Stimulated activated CD8-positive, alpha-beta memory T cell treated with anti-CD3 and anti-CD28 coated beads, Interleukin-12 subunit alpha, Interleukin-12 subunit beta, amount 100 ng/mL, for 24 hours (primary cell): ENCODE data around the gene POMT1.
"Not testable (repeated sequence)": the region's sequence is repeated elsewhere in the genome, so short reads cannot be mapped to it uniquely, and the experiment has no call there.

Experiments
- DNase-seq: peaks from one replicate; pipeline ENCODE4 v3.0.0-alpha.2; 2020; ENCODE audit errors: extremely low read depth

The POMT1 gene

DNA sequence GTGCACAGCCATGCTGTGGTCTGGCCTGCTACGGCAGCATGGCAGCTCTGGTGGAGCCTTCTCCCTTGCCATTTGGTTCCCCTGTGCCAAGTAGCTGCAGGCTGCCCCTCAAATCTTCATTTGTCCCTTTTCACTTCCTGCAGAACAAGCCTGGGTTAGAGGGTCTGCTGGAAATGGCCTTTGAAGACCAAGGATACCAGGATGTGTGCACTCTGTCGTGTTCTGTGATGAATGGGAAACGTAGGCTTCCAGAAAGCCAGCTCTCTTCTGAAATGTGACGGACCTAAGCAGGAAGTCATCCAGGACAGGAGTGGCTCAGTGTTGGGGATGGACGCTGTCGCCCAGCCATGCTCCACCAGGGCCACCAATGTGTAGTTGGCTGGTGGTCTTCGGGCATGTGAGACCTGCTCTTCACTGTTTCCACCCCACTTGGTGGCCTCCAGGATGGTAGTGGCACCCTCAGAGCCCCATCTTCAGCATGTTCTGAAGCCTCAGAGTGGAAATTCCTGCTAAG is 3.4 kb upstream of the POMT1 start:
- no peak for DNase-seq

DNA sequence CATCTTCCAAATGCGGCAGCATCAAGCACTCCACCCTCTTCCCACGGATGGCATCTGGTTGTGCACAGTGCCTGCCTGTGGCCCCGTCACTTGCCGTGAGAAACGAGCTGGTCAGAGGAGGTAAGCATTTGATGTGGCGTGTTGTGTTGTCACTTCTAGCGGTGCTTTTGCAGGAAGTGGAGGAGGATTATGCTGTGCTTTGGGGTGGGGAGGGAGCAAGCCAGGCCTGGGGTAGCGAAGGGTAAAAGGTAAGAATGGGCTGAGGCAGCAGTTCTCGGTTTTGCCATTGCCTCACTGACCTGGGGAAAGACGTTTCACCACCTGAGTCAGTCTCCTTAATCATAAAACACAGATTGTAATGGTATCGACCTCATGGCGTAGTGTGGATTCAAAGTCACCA is 2.3 kb upstream of the POMT1 start:
- no peak for DNase-seq

DNA sequence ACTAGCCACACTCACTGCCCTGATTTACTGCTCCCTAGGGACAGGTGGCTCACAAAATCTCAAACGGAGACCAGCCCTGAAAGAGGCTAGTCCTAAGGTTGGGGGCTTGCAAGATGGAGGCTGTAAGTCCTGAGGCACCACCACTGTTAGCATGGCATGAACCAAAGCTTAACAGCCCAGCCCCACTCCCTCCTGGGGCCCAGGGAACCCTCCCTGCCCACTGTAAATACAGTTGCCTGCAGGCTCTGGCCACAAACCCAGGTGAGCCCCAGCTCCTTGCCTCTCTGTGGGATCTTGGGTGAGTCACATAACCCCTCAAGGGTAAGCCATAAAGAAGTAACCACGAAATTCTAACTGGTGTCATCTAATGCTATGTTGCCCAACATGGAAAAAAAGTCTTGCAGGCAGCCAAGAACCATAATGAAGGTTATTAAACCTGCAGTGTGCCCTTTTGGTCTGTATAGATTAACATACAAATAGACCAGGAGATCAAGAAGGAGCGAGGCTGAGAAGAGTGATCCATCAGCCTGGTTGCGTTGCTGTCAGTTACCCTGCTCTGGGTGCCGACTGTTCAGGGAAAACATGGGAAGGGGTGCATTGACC is 1.7 kb upstream of the POMT1 start:
- DNase-seq = peak; percentile 39

DNA sequence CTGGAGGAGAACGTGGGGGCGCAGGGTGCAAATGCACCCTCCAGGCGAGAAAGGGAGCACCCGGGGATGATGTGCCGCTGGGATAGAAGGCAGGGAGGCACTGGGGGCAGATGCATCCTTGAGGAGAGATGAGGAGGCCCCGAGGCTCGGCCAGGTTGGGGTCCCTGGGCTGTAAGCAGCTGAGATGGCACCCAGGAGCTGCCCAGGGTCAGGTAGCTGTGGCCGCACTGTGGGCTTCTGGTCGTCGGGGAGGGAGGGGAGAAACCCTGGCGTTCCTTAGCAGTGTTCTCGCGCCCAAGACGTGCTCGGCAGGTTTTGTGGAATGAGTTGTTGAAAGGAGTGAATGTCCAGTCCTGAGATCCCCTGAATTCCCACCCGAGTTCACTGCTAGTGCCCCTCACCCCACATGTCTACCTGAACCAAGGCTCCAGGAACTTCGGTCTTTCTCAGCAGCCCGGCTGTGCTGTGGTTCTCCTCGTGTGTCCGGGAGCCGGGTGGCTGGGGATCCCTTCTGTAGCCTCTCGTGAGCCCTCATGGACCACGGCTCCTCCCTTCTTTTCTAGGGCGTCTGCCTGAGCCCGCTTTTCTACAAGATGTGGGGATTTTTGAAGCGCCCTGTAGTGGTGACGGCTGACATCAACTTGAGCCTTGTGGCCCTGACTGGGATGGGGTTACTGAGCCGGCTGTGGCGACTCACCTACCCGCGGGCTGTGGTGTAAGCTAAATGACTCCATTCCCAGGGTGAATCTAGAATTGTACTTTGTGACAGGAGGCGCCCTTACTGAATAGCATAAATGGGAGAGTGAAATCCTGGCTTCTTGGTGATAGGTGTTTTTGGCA is 1.1 kb downstream of the POMT1 start:
- no peak for DNase-seq

DNA sequence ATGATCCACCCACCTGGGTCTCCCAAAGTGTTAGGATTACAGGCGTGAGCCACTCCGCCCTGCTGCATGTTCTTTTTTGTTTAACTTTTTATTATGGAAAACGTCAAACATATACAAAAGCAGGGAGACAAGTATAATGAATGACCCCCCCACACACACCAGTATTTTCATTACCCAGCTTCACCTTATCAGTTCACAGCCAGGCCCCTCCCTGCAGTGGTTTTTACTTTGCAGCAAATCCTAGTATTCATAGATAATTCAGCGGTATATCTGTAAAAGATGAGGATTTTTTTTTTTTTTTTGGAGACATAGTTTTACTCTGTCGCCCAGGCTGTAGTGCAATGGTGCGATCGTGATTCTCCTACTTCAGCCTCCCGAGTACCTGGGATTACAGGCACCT is 2.3 kb downstream of the POMT1 start:
- DNase-seq = no peak

DNA sequence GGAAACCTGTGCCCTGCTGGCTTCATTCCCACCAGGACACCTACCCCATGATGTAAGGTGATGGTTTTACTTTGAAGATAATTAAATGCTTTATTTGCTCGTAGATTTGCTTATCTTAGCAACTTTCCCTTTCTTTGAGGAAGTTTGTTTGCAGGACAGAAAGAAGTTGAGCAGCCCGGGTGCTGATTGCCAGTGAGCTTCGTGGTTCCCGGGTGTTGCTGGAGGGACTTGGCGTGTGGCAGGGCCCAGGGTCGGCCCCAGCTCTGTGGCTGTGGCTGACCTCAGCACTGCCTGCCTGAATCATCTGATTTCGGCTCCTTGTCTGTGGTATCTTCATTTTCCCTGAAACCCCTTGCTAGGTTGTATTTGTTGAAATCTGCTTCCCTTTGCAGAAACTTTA is 8.7 kb downstream of the POMT1 start:
- no peak for DNase-seq

DNA sequence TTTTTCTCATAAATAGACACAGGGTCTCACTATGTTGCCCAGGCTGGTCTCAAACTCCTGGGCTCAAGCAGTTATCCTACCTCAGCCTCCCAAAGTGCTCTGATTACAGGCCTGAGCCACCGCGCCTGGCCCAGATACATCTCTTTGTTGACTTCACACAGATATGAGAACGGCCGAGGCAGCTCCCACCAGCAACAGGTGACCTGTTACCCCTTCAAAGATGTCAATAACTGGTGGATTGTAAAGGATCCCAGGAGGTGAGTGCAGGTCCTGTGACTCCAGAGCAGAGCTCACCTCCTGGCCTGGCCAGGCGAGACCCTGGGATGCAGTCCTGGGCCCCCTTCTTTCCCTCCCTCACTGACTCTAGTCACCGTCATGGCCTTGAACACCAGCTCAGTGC is 9.2 kb downstream of the POMT1 start:
- DNase-seq = no peak

DNA sequence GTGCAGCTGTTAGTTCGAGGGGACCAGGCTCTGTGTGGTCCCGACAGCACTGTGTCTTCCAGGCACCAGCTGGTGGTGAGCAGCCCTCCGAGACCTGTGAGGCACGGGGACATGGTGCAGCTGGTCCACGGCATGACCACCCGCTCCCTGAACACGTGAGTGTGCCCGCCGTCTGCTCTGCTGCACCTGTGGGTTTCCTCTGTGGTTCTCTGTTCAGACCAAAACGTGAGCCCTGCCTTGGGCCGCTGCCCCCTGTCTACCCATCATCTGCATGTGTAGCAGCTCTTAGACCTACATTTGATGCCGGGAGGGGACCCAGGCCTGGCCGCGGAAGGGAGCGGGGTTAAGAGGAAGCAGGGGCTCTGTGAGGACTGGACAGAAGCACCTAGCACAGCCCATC is 10.5 kb downstream of the POMT1 start:
- no peak for DNase-seq

DNA sequence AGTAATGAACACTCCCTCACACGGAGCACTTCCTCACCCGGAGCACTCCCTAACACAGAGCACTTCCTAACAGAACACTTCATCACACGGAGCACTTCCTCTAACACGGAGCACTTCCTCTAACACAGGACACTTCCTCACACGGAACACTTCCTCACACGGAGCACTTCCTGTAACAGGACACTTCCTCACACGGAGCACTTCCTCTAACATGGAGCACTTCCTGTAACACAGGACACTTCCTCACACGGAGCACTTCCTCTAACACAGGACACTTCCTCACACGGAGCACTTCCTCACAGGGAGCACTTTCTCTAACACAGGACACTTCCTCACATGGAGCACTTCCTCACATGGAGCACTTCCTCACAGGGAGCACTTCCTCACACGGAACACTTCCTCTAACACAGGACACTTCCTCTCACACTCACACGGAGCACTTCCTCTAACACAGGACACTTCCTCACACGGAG is 12.9 kb downstream of the POMT1 start:
- not testable (repeated sequence) for DNase-seq

DNA sequence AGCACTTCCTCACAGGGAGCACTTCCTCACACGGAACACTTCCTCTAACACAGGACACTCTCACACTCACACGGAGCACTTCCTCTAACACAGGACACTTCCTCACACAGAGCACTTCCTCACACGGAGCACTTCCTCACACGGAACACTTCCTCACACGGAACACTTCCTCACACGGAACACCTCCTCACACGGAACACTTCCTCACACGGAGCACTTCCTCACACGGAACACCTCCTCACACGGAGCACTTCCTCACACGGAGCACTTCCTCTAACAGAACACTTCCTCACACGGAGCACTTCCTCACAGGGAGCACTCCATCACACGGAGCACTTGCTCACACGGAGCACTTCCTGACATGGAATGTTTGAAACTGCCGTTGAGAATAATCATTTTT is 13.4 kb downstream of the POMT1 start:
- DNase-seq = no peak

DNA sequence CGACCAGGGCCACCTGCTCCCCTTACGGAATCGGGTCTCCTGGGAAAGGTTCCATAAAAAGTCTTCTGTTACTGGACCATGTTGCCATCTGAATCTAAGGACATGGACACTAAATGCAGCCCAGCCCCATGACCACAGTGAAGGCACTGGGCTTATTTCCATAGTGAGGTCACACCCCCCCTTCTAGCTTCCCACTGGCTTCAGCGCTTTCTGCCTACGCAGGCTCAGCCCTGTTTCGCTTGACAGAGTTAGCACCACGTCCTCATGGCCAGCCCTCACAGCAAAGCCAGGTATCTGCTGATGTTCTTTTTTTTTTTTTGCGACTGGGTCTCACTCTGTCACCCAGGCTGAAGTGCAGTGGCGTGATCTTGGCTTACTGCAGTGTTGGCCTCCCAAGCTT is 14.2 kb downstream of the POMT1 start:
- no peak for DNase-seq

DNA sequence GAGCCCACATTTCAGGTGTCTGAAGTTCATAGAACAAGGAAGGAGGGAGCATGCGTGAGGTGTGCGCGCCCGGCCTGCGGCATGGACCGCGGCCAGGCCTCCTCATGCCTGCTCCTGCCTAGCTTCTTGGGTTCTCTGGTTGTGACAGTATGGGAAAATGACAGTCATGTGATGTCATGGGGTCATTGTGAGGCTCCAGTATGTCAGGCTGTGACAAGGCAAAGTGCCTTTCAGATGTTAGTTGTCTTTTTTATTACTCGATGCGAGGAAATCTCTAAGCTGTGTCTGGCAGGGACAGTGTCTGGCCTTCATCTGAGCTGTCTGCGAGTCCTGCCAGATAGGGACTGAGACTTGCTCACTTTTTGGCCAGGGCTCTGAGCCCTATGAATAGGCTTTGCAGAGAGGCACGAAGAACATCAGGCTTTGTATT is 15.1 kb downstream of the POMT1 start:
- no peak for DNase-seq

DNA sequence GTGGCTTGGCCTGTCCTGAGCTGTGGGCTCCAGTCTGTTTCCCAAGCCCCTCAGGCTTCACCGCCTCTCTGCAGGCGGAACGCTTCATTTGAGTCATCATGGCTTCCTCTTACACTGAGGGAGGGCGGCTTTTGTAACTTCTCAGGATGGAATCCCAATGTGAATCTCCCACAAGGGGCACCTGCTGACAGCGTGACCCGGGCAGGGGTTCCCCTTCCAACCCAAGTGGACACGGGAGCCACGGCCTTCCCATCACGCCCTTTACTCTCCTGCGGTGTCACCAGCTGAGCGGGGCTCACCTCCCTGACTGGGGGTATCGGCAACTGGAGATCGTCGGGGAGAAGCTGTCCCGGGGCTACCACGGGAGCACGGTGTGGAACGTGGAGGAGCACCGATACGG is 15.8 kb downstream of the POMT1 start:
- no peak for DNase-seq

DNA sequence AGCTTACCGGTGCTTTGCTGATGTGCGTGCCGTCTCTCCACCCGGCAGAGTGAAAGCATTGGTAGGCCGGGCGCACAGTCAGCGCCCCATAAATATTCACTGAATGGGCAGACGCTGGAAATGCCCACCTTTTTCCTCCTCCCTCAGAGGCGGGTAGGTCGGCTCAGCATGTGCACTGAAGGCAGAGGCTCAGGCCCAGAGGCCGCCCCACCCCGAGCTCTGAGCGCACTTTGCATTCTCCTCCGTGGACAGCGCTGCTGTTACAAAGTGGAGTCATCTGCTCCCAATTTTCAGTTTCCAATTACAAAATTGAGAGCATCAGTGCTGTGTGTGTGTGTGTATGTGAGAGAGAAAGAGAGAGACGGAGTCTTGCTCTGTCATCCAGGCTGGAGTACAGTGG is 17.8 kb downstream of the POMT1 start:
- no peak for DNase-seq

DNA sequence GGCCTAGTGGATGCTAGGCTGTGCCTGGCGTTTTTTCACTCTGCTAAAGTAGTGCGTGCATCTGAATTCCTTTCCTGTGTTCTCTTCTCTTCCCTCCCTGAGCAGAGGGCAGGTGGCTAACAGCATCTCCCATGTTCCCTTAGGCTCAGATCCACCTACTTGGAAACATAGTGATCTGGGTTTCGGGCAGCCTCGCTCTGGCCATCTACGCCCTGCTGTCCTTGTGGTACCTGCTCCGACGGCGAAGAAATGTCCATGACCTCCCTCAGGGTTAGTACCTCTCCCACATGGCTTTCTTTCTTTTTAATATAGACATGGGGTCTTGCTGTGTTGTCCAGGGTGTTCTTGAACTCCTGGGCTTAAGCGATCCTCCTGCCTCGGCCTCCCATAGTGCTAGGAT is 18.5 kb downstream of the POMT1 start:
- no peak for DNase-seq

DNA sequence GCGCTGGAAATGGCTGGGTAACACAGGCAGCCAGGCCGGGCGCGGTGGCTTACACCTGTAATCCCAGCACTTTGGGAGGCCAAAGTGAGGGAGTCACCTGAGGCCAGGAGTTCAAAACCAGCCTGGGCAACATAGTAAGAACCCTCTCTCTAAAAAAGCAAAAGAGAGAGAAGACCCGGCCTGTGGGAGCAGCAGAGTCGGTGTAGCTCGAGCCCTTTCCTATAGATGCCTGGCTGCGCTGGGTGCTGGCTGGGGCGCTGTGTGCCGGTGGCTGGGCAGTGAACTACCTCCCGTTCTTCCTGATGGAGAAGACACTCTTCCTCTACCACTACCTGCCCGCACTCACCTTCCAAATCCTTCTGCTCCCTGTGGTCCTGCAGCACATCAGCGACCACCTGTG is 19.1 kb downstream of the POMT1 start:
- DNase-seq = no peak

DNA sequence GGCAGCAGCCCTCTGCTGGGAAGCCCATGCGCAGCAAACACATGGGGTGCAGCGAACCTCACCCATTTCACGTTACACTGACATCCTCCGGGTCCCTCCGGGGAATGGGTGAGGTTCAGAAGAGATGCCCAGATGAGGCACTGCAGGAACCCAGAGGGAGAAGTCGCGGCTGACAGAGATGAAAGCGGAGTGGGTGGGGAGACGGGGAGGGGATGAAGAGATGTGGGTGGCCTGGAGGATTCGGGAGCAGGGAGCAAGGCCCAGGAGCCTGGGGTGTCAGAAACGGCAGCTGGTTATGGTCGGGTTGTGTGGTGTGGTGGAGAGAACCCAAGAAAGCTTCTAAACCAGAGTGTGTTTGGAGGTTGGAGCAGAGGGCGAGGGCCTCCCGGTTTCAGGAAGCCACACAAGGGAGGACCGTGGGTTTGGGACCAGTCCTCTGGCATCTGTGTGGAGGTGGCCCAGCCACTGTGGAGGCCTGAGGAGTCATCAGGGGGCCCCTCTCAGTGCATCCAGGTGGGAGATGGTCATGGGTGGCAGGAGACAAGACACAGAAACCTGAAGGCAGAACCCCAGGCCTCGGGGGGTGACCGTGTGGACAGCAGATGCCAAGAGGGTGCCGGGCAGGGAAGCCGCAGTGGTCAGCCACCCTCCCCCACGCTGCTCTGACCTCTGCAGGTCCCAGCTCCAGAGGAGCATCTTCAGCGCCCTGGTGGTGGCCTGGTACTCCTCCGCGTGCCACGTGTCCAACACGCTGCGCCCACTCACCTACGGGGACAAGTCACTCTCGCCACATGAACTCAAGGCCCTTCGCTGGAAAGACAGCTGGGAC is 19.8 kb downstream of the POMT1 start:
- DNase-seq = no peak

DNA sequence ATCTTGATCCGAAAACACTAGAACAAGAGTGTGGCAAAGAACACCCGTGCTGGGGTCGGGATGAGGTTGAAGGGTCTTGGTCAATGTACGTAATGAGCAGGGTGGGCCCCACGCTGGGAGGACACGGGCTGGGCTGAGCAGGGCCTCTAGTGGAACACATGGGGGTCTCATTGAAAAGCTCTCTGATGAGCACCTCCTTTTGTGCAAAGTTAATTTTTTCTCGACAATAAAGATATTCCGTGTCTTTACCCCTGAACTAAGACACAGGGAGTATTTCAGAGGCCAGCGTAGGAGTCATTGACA is 20.3 kb downstream of the POMT1 start:
- no peak for DNase-seq

DNA sequence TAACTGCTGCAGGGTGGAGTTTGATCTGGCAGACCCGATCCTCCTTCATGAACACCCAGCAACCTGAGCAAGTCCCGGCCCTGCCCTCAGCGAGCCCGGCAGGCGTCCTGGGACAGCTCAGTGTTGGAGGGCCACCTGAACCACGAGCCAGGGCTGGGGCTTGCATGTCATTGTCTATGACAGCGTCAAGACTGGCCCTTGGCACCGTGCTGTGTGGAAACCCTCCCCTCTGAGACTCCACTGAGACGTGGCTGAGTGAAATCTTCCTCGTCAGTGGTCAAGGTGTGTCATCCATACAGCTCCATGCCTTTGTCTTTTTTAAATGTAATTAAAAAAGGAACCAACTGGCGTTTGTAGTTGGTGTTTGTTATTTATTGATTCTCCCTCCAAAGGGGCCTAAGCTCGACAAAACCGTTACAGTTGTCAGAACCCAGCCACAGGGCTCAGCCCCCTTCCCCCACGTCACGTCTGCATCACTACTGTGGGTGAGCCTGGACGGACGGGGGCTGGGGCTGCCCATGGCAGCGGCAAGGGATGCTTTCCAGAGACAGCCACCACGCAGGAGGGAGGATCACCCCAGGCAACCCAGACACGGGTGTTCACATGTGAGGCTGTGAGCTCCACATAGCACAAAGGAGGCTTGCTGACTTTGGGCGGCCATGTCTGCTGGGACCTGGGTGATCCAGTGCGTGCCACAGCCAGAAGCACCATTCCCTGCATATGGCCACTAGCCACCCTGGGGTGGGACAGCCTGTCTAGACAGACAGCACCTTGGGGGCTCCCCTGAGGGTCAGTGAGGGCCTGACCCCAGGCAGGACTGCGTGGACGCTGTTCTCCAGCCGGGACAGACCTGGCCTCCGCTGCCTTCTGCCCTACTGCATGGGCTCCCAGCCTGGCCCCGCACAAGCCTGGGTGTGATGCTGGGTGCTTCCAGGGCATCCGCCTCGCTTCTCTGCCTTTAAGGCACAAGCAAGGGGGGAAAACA is 21.0 kb downstream of the POMT1 start:
- DNase-seq = no peak

DNA sequence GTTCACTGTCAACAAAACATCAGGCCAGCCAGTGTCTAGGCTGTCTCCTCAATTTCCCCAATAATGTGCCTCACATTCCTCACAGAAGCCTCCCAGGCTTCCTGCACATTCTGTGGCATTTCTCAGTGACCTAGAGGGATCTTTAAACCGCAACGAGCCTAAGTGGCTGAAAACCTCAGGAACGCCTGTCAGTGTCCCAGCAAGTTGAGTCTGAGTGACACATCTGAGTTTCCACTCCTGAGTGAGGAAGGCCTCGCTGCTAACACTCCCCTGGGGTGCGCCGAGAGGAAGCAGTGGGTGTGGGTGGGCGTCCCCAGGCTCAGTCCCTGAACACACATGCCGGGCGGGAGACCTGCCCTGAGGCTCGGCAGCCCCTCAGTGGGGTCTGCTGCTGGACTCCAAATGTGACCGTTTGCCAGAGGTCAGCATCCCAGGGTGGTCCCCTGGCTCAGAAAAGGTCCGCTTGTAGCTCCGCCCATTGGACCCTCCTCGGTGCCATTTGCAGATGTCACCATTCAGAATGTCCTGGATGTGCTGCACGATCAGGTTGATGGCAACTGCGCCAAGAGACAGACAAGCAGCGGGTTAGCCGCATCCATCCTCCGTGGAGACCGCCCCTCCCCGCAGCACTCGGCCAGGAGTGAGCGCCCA is 22.1 kb downstream of the POMT1 start:
- no peak for DNase-seq
